Middle frontal gyrus (tissue), 1 donor: ENCODE results near the gene ABHD6.
"Not testable (repeated sequence)": the region's sequence is repeated elsewhere in the genome, so short reads cannot be mapped to it uniquely, and the experiment has no call there.

ENCODE experiments used
- DNase-seq: peaks from one replicate; pipeline ENCODE4 v3.0.0-alpha.2; 2015; ENCODE audit warnings: low spot score; ENCODE audit errors: extremely low spot score

Gene ABHD6

DNA sequence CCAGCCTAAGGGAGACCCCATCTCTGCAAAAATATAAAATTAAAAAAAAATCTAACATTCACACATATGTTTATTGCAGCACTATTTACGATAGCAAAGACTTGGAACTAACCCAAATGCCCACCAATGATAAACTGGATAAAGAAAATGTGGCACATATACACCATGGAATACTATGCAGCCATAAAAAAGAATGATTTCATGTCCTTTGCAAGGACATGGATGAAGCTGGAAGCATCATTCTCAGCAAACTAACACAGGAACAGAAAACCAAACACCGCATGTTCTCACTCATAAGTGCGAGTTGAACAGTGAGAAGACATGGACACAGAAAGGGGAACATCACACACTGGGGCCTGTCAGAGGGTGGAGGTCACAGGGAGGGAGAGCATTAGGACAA is 35.8 kb downstream of the ABHD6 start:
- not testable (repeated sequence) for DNase-seq

DNA sequence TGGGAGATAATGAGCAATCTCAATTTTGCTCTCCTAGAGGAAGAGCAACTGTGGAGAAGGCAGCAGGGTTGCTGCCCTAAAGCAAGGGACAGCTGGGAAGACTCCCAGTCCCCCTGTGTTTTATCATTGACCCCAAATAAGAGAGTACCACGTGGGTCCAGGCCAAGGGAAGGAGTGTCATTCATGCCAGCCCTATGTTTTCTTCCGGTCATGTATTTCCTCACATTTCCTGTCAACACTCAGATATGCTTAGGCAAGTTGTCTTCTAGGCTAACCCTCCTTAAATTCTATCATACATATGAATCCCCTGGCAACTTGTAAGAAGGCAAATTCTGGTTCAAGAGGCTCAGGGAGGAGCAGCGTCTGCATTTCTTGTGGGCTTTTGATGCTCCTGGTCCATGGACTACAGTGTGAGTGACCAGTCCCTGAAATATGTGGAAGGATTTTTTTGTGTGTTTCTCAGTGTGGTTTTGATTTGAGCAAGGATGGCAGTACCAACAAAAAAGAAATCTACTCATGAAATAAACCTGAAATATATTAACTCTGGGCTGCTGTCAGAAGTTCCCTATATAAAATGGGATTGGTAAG is 36.5 kb downstream of the ABHD6 start:
- DNase-seq: no peak

DNA sequence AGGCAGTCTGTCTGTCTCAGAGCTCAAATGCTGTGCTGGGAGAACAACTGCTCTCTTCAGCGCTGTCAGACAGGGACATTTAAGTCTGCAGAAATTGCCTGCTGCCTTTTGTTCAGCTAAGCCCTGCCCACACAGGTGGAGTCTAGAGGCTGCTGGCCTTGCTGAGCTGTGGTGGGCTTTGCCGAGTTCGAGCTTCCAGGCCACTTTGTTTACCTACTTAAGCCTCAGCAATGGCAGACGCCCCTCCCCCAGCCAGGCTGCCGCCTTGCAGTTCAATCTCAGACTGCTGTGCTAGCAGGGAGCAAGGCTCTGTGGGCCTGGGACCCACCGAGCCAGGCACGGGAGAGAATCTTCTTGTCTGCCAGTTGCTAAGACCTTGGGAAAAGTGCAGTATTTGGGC is 43.5 kb downstream of the ABHD6 start:
- no peak for DNase-seq

DNA sequence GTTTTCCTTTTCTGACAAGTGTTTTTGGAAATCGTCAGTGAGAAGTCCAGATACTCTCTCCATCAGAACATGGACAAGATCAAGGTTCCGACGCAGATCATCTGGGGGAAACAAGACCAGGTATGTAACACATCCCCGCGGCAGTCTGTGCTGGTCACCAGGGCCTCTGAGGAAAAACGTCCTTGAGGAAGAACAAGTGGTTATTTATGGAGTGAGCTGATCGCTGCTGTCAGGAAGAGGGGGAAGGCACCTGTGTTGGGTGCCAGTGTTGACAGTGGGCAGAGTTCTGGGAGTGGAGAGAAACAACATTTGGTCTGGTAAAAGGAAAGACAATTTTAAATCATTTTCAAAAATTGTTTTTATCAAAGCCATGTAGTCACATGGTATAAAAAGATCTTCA is 47.7 kb downstream of the ABHD6 start:
- no peak for DNase-seq

DNA sequence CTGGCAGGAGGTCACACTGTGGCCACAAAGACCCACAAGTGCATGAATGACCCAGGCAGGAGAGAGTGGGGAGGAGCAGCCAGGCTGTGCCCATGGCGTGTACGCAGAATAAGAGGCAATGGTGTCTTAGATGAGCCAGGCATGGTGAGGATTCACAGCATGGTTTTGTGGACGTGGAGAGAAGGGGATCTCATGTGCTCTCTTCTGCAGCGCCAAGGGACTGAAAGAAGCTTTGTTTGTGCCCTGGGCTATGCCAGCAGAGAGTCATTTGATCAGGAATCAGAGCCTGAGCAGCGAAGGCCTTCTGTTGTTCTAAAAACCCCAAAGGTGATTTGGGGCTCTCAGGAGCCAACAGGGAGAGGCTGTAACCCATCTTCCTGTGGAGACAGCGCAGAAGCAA is 49.8 kb downstream of the ABHD6 start:
- no peak for DNase-seq

DNA sequence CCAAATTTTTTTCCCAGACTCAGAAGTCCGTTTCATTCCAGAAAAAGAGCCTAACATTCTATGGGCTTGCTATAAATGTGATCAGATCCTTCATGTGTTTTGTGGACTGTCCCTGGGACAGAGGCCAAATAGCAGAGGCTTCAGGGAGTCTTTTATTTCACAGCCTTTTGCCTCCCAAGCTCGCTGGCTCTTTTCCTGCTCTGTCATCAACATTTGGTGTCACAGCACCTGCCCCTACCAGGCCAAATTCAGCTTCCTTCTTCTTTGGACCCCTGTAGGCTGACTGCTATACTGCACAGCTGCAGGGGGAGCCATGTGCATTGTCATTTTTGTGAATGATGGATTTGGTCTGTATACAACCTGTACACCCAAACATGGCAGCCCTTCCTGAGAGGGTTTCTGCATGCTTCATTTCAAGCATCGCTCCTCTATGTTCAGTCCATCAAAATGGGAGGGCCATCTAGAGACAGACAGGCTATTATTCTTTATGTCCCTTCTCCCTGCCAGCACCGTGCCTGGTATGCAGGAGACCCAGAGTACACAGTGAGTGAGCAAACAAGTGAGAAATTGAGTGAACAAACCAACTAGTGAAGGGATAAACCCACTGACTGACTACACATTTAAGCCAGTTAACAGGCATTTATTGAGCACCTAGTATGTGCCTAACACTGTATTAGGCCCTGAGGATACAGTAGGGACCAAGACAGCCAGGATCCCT is 50.6 kb downstream of the ABHD6 start:
- no peak for DNase-seq

DNA sequence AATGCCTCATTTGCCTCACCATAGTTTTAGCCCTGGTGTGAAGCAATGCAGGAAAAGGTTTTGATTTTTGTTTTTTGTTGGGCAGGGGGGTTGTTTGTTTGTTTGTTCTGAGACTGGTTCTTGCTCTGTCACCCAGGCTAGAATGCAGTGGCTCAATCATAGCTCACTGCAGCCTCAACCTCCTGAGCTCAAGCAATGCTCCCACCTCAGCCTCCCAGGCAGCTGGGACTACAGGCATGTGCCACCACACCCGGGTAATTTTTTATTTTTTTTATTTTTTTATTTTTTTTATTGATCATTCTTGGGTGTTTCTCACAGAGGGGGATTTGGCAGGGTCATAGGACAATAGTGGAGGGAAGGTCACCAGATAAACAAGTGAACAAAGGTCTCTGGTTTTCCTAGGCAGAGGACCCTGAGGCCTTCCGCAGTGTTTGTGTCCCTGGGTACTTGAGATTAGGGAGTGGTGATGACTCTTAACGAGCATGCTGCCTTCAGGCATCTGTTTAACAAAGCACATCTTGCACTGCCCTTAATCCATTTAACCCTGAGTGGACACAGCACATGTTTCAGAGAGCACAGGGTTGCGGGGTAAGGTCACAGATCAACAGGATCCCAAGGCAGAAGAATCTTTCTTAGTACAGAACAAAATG is 51.5 kb downstream of the ABHD6 start:
- not testable (repeated sequence) for DNase-seq

DNA sequence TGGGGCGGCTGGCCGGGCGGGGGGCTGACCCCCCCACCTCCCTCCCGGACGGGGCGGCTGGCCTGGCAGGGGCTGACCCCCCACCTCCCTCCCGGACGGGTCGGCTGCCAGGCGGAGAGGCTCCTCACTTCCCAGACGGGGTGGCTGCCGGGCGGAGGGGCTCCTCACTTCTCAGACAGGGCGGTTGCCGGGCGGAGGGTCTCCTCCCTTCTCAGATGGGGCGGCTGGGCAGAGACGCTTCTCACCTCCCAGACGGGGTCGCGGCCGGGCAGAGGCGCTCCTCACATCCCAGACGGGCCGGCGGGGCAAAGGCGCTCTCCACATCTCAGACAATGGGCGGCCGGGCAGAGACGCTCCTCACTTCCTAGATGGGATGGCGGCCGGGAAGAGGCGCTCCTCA is 52.9 kb downstream of the ABHD6 start:
- DNase-seq: not testable (repeated sequence)

DNA sequence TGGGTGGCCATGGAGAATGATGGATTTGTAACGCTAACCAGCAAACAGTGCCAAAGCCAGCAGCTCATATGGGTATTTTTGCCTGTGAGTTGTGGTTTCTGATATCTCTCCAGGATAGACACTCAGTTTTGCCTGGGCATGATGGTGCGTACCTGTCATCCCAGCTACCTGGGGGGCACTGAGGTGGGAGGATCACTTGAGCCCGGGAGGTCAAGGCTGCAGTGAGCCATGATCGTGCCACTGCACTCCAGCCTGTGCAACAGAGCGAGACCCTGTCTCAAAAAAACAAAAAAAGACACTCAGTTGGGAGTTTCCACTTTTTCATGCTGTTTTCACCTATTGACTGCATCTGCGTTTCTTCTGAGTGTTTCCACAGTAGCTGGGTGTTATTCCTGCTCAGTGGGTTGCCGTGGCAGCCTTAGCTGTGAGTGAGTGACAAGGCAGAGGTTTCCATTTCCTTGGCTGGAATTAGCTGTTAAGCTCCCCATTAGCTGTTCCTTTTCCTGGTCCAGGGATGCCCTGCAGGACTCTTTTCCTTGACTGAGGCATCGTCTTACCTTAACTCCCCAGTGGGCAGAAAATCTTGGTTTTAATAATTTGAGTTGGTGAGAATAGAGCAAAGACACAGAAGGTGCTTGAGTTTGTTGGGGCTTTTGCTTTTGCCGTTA is 54.2 kb downstream of the ABHD6 start:
- DNase-seq: no peak

DNA sequence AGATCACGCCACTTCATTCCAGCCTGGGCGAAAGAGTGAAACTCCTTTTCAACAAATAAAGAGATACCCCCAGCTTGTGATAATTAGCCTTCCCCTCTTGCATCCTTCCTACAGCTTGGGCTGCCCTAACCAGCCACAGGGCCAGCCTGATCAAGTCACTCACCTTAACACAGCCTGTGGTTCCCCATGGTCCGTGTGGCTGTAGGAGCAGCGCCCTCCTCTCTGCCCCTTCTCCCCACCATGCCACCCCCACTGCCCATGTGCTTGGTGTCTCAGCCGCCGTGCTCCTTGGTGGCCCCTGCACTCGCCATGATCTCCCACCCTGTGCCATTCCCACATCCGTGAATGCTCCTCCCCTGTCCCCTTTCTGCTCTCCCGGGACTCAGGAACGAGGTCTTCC is 55.3 kb downstream of the ABHD6 start:
- no peak for DNase-seq

DNA sequence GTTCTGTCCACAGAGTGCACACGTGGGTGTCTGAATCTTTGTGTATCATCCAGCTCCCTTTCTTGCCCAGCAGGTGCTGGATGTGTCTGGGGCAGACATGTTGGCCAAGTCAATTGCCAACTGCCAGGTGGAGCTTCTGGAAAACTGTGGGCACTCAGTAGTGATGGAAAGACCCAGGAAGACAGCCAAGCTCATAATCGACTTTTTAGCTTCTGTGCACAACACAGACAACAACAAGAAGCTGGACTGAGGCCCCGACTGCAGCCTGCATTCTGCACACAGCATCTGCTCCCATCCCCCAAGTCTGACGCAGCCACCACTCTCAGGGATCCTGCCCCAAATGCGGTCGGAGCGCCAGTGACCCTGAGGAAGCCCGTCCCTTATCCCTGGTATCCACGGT is 55.9 kb downstream of the ABHD6 start:
- DNase-seq: no peak

DNA sequence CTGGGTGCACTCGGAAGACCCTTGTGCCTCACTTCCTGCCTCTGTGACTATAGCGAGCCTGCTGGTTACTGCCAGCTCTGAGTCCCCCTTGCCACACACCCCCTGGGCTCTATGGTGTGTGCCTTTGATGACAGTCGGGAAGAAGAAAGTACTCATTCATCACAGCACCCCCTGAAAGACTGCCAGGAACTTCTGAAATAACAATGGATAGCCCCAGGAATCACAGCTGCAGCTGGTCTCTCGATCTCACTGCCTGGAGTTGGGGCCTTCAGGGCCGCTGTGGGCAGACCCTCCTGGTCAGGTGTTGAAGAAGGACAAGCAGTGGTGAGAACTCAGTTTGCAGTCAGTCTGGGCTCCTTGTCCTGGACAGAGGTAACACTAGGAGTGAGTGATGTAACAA is 58.7 kb downstream of the ABHD6 start:
- DNase-seq: peak; percentile 64

DNA sequence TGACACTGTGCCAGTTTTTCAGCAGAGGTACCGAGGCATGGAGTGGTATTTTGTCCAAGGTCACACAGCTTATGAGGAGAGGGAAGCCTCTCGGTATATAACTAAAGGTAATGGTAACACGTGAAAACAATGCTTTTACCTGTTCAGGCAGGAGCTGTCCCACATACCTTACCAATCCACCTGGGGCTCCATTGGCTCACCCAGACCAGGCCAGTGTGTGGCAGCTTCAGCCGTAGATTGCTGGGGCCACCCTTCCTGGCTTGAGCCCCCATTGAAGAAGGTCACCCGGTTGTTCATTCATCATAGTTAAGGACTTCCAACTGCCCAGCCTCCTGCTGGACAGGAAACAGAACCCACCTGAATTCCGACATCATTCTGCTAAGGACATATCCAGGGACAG is 59.3 kb downstream of the ABHD6 start:
- no peak for DNase-seq

DNA sequence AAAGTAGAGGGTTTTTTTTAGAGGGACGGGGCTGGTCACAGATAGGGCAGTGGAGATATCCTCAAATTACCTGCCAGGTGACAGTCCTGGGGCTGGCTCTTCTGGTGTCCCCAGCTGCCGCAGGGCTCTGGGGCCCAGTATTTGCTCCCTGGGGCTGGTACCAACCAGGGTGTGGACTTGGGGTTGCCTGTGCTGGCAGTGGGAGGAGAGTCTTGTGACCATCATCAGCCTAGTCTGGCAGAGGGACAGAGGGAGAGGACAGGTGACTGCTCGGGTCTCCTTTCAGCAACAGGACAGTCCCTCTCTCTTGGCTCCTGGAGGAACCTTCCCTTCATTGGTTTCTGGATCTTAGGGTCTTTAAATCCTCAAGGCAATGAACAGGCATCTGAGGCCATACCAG is 60.6 kb downstream of the ABHD6 start:
- no peak for DNase-seq

DNA sequence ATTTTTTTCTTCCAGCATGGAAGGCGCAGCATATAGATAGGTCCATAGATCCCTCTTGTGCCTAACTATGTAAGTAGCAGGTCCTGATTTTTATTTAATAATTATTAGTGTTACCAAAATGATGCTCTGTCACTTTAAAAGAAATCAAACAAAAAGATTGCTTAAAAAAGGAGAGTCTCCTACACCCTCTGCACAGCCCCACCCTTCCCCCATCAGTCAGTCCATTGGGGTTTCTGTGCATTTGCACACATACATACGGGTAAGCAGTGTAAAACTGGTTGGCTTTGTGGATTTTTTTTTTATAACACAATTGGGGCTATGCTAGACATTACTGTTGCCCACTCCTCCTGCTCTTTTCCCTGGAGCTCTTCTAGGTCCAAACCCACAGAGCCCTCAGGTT is 61.5 kb downstream of the ABHD6 start:
- no peak for DNase-seq

DNA sequence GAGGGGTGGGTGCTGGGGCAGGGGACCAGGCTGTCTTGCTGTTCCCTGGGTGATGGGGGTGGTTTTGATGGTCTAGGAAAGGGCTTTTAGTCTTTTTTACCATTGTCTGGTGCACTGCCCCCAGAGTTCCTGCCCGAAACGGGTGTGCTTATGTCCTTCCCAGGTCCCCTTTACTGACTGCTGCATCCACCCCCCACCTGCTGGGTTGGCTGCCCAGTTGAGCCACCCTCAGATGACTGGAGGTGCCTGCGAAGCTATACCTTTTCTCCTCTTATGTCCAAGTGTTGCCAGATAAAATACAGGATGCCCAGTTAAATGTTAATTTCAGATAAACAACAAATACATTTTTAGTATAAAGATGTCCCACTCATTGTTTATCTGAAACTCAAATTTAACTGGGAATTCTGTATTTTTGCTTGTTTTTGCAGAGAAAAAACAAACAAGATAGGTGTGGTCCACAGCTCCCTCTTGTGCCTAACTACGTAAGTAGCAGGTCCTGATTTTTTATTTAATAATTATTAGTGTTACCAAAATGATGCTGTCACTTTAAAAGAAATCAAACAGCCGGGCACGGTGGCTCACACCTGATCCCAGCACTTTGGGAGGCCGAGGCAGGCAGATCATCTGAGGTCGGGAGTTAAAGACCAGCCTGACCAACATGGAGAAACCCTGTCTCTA is 62.4 kb downstream of the ABHD6 start:
- no peak for DNase-seq

DNA sequence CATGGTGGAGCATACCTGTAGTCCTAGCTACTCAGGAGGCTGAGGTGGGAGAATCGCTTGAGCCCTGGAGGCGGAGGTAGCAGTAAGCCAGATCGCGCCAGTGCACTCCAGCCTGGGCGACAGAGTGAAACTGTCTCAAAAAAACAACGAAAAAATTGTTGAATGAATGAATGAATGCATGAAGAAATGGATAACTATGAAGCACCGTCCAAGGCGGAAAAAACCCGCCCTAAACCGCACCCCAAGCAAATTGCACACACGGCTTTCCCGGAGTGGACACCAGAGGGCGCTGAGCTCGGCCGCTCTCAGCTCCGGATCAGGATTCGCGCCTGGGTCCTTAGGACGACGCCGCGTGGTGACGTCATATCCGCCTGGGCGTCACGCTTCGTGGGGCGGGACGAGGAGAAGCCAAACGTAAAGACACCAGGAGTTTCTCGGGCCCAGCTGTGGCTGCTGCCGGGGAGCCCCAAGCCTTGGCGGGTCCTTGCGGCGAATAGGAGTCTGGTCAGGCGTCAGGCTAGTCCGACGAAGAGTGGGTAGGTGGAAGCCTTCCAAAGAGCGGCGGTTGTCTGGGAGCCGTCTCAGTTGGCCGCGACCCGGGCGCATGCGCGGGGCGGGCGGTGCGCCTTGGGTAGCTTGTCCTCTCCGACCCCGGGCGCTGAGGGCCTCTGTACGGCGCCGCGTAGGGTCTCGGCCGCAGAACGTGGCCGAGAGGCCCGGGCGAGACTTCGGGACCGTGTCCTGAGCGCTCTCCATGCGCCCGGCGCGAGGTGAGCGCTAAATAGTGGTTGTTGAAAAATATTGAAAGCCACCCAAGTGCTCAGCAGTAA is 68.5 kb downstream of the ABHD6 start, which contains the start of the genes HTD2 and RPP14:
Gene HTD2, plus strand, starts transcription at position 639 of the 830 bp plus-strand sequence. CDS start 11,094 bp downstream, outside the sequence.
Gene RPP14, plus strand, starts transcription at position 364 of the 830 bp plus-strand sequence. CDS start 4,085 bp downstream, outside the sequence.
- DNase-seq: peak; percentile 91

DNA sequence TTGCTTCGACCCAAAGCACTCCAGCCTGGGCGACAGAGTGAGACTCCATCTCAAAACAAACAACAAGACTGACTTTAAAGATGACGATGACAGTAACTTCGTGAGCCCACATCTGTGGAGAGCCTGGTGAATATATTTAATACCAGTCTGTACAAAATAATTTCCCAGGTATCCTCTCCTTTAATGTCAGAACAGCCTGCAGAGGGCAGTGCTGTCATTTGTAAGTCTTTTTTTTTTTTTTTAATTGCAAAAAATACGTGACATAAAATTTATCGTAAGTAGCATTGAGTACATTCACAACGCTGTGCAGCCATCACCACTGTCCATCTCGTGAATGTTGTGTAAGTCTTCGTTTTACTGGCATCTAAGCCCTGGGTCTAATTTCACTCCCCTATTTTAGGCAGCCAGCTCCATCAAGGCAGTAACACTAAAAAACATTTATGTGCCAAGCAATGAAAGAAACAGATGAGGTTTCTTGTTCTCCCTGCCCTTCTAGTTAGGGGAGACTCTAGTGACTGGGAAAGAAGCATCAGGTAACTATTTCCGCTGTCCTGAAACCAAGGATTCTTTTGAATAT is 70.1 kb downstream of the ABHD6 start:
- no peak for DNase-seq

DNA sequence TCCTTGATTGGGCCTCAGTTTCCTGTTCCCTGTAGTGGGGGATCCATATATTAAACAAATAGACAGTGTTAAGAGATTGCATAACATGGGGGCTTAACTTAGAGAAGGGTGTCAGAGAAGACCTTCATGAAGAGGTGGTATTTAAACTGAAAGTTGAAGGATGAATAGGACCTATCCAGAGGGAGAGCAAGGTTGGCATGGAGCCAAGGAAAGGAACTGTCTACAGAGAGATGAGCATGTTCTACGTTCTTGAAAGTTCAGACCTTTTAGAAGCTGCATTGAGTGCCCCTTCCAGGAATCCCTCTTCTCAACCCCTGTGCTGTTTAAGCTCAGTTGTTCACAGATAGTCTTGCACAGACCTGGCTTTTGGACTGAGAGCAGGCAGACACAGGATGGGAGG is 71.1 kb downstream of the ABHD6 start:
- no peak for DNase-seq

DNA sequence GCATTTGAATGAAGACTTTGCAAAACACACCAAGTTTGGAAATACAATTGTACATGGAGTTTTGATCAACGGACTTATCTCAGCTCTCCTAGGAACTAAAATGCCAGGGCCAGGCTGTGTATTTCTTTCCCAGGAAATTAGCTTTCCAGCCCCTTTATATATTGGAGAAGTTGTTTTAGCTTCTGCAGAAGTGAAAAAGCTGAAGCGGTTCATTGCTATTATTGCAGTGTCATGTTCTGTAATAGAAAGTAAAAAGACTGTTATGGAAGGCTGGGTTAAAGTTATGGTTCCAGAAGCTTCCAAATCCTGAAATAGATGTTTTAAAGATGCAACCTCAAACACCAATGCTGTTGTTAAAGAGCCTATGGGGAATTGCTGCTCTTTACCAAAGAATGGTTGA is 80.2 kb downstream of the ABHD6 start:
- no peak for DNase-seq
